Fibroblast of mammary gland (primary cell): ENCODE results near the gene MTMR6.

Source experiments
- DNase-seq: peaks from one replicate; pipeline ENCODE4 v3.0.0-alpha.2; 2010; ENCODE audit warnings: low read depth
- H3K4me3 ChIP-seq: 2 replicates; pipeline ENCODE4 v1.5.1; 2011; ENCODE audit warnings: low read depth, mild to moderate bottlenecking, low read length, moderate library complexity; ENCODE audit not compliant: control insufficient read depth
- CTCF ChIP-seq: conservative IDR thresholded peaks from 2 replicates; pipeline ENCODE4 v1.5.1; 2011; ENCODE audit warnings: low read depth, low read length, inconsistent platforms; ENCODE audit not compliant: control insufficient read depth, insufficient read depth

Gene MTMR6

GRCh38 chr13:25310891-25311290 is 23.6 kb upstream of the MTMR6 start:
- TF ChIP-seq CTCF, result no peak
- no peak overlapping the region for H3K4me3 ChIP-seq
- DNase-seq, result no peak

GRCh38 chr13:25306671-25307464 is 19.6 kb upstream of the MTMR6 start:
- no peak for TF ChIP-seq CTCF
- no peak for DNase-seq
- H3K4me3 ChIP-seq, result no peak overlapping the region

- DNase-seq, result no peak
- TF ChIP-seq CTCF, result no peak
- H3K4me3 ChIP-seq, result peak overlapping the region; percentile 78
Measured at GRCh38 chr13:25302121-25302520, 14.8 kb upstream of the MTMR6 start.

- TF ChIP-seq CTCF, result no peak
- DNase-seq, result peak; percentile 94
- peak within 1 kb of the TSS; percentile 78 for H3K4me3 ChIP-seq
Measured at GRCh38 chr13:25301347-25302113, 14.2 kb upstream of the MTMR6 start, which contains the start of gene NUP58. NUP58 (plus strand) TSS chr13:25301625; CDS start chr13:25301774, 149 bp downstream.

GRCh38 chr13:25300861-25301346 is 13.6 kb upstream of the MTMR6 start:
- no peak for TF ChIP-seq CTCF
- peak; percentile 34 for DNase-seq
- H3K4me3 ChIP-seq, result peak overlapping the region; percentile 78

- no peak for TF ChIP-seq CTCF
Measured at GRCh38 chr13:25295701-25296100, 8.4 kb upstream of the MTMR6 start.

More at GRCh38 chr13:25295701-25296100, 8.4 kb upstream of the MTMR6 start:
- no peak for DNase-seq
- no peak overlapping the region for H3K4me3 ChIP-seq
